GM19452 (cell line): ENCODE data around the gene ACOT8.
A peak's percentile ranks its signal among the peaks of the same experiment; 100 is the strongest.
"Not testable (repeated sequence)": the region's sequence is repeated elsewhere in the genome, so short reads cannot be mapped to it uniquely, and the experiment has no call there.

Experiments used
- ATAC-seq: cut with Tn5 transposase; IDR thresholded peaks from one replicate; pipeline ENCODE4 v1.9.1; 2021; ENCODE audit not compliant: unreplicated experiment

Gene ACOT8

GRCh38 chr20:45798935-45799642 is 58.1 kb downstream of the ACOT8 start:
- no peak for ATAC-seq

- not testable (repeated sequence) for ATAC-seq
Measured at GRCh38 chr20:45797955-45798354, 59.2 kb downstream of the ACOT8 start.

DNA sequence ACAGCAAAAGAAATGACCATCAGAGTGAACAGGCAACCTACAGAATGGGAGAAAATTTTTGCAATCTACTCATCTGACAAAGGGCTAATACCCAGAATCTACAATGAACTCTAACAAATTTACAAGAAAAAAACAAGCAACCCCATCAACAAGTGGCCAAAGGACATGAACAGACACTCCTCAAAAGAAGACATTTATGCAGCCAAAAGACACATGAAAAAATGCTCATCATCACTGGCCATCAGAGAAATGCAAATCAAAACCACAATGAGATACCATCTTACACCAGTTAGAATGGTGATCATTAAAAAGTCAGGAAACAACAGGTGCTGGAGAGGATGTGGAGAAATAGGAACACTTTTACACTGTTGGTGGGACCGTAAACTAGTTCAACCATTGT is 59.7 kb downstream of the ACOT8 start:
- not testable (repeated sequence) for ATAC-seq

DNA sequence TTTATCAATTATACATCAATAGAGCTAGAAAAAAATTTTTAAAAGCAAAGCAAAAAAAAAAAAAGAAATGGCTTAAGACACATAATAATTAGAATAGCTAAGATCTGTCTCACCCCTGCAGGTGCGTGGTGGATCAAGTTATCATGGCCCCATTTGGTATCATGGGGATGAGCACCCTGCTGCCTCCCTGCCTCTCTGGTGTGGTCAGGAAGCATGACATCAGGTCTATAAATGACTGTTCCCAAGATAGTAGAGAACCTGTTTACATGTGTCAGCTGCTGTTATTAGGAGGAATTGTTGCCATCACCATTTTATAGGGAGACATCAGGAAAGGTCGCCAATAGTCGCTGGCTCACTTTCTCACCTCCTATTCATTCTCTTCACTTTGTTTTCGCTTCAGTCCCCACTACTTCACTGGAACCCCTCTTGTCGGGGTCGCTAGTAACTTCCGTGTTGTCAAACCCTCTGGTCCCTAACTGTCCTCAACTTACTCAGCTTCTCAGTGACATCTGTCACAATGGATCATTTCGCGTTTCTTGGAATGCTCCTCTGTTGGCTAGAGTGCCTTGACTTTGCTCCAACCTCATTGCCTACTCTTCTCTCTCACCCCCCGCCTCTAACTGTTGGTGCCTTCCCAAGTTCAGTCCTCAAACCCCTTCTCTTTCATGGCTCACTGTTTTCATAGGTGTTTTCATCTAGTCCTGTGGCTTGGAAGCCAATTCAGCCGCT is 60.7 kb downstream of the ACOT8 start:
- no peak for ATAC-seq

GRCh38 chr20:45792317-45793118 is 64.7 kb downstream of the ACOT8 start:
- ATAC-seq: peak; percentile 15
